Ishikawa (cell line): Measurements from ENCODE around the gene EMP2.

Experiments
- CEBPB ChIP-seq: IDR thresholded peaks from 2 replicates; pipeline ENCODE4 v1.6.1; 2012
- CREB1 ChIP-seq: IDR thresholded peaks from 2 replicates; pipeline ENCODE4 v1.6.1; 2012; ENCODE audit warnings: low read depth
- EGR1 ChIP-seq: IDR thresholded peaks from 2 replicates; pipeline ENCODE4 v1.6.1; 2012
- EP300 ChIP-seq: IDR thresholded peaks from 2 replicates; pipeline ENCODE4 v1.6.1; 2012; ENCODE audit warnings: borderline replicate concordance
- FOXM1 ChIP-seq: IDR thresholded peaks from 2 replicates; pipeline ENCODE4 v1.6.1; 2012; ENCODE audit warnings: low read depth, borderline replicate concordance
- MAX ChIP-seq: IDR thresholded peaks from 2 replicates; pipeline ENCODE4 v1.6.1; 2012
- NFIC ChIP-seq: IDR thresholded peaks from 2 replicates; pipeline ENCODE4 v1.6.1; 2012
- RAD21 ChIP-seq: IDR thresholded peaks from 2 replicates; pipeline ENCODE4 v1.6.1; 2012; ENCODE audit warnings: low read depth
- REST ChIP-seq: IDR thresholded peaks from 2 replicates; pipeline ENCODE4 v1.6.1; 2012; ENCODE audit warnings: low read depth, mild to moderate bottlenecking
- TAF1 ChIP-seq: IDR thresholded peaks from 2 replicates; pipeline ENCODE4 v1.6.1; 2012; ENCODE audit warnings: low read depth, mild to moderate bottlenecking
- TCF12 ChIP-seq: IDR thresholded peaks from 2 replicates; pipeline ENCODE4 v1.6.1; 2012; ENCODE audit warnings: low read depth
- TEAD4 ChIP-seq: IDR thresholded peaks from 2 replicates; pipeline ENCODE4 v1.6.1; 2012
- USF1 ChIP-seq: IDR thresholded peaks from 2 replicates; pipeline ENCODE4 v1.6.1; 2012
- YY1 ChIP-seq: IDR thresholded peaks from 2 replicates; pipeline ENCODE4 v1.6.1; 2012; ENCODE audit warnings: low read depth
- ZBTB7A ChIP-seq: IDR thresholded peaks from 2 replicates; pipeline ENCODE4 v1.6.1; 2012; ENCODE audit warnings: low read depth

Gene EMP2

DNA sequence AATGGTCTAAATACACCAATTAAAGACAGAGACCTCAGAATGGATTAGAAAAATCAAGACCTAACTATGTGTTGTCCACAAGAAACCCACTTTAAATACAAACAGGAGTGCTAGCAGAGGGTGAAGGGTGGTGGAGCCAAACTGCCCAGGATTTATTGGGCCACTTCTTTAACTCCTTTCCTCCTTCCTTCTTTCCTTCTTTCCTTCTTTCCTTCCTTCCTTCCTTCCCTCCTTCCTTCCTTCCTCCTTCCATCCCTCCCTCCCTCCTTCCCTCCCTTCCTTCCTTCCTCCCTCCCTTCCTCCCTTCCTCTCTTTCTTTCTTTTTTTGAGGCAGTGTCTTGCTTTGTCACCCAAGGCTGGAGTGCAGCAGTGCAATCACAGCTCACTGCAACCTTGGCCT, 34.3 kb upstream of the EMP2 start:
- no peak for TF ChIP-seq CEBPB
- TF ChIP-seq EP300 = no peak
- no peak for TF ChIP-seq TAF1
- no peak for TF ChIP-seq ZBTB7A
- no peak for TF ChIP-seq REST
- TF ChIP-seq USF1 = no peak
- TF ChIP-seq TEAD4 = no peak

DNA sequence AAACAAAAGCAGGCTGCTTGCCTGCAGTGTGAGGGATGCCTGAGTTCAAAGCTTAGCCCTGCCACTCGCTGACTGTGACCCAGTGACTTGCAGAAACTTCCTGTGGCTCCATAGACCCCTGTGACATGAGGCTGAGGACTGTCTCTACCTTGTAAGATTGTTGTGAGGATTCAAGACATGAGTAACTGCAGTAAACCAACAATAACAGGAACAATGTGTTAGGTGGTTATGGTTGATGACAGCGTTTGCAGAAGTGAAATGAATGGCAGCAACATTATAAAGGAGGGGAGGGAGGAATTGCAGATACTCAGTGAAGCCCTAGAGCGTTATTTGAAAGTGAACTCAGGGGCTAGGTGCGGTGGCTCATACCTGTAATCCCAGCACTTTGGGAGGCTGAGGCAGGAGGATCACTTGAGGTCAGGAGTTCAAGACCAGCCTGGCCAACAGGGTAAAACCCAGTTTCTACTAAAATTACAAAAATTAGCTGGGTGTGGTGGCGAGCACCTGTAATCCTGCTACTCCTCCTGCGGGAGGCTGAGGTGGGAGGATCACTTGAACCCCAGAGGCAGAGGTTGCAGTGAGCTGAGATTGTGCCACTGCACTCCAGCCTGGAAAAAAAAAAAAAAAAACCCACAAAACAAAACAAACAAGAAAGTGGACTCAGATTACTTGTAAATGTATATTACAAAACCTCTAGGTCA, 33.5 kb upstream of the EMP2 start:
- TF ChIP-seq CREB1 = no peak
- TF ChIP-seq EGR1 = no peak
- no peak for TF ChIP-seq FOXM1
- no peak for TF ChIP-seq CEBPB
- TF ChIP-seq USF1 = no peak
- TF ChIP-seq RAD21 = no peak
- TF ChIP-seq YY1 = no peak
- no peak for TF ChIP-seq TEAD4
- no peak for TF ChIP-seq REST
- no peak for TF ChIP-seq NFIC
- TF ChIP-seq ZBTB7A = no peak
- no peak for TF ChIP-seq TCF12
- no peak for TF ChIP-seq MAX

DNA sequence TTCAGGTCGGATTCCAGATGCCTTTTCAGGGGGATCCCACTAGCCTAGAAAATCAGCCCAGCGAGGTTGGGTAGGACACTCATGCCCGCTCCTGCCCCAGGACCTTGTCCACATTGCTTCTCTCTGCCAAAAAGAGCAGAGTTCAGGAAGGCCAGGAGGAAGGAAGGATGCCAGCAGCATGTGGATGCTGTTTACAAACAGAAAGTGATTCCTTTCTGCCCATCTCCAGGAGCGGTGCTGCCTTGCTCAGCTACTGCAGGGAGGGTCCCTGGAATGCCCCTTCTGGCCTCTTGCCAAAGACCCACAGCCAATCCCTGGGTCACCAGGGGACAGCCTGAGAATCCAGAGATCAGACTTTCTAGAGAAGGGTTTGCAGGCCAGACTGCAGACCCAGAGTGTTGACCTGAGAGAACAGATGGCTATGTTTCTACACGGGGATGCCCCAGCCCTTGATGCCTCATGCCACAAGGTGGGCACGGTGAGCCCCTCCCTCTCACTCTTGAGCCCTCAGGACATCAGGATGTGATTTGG, 32.3 kb upstream of the EMP2 start:
- TF ChIP-seq USF1 (no peak), TCF12 (no peak), YY1 (no peak), FOXM1 (no peak), TEAD4 (no peak), ZBTB7A (no peak), RAD21 (no peak), TAF1 (no peak), MAX (no peak), CREB1 (no peak), REST (no peak), EP300 (no peak), NFIC (no peak), CEBPB (no peak)

- no peak for TF ChIP-seq TEAD4
Observed at GRCh38 chr16:10611825-10612342, 31.5 kb upstream of the EMP2 start.
